ENCODE results near the gene ASAP2.

ASAP2 gene

DNA sequence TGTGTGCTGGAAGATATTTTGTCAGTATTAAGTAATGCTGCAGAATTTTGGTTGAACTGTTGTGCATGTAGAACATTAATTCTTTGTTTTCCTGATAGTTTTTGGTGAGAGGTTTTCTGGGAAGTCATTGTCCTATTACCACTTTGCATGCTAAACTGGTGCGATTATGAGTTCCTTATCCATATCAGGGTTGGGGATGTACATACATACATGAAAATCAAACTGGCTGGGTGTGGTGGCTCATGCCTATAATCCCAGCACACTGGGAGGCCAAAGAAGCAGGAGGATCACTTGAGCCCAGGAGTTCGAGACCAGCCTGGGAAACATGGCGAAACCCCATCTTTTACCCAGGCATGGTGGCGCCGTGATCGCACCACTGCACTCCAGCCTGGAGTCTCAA, 34.6 kb downstream of the ASAP2 start:
- no peak for DNase-seq (ENCODE audit: low read depth in 1 of 2, low spot score in 1 of 2)
- H3K4me3 ChIP-seq (replicated peaks; ENCODE audit: insufficient read depth, low read length): no peak overlapping the region
- H3K27ac ChIP-seq (replicated peaks): no peak overlapping the region
- no peaks in the 10 kb centered on the region for H3K27me3 ChIP-seq (ENCODE audit: insufficient read depth, poor library complexity, severe bottlenecking)
- TF ChIP-seq GABPA (IDR thresholded peaks at IDR 0.05; ENCODE audit: low read depth) (no peak), POLR2AphosphoS5 (IDR thresholded peaks at IDR 0.05; ENCODE audit: low read depth) (no peak), REST (IDR thresholded peaks at IDR 0.05; ENCODE audit: insufficient replicate concordance, low read depth) (no peak), SPI1 (IDR thresholded peaks at IDR 0.05; ENCODE audit: borderline replicate concordance, low read depth) (no peak)
- TF ChIP-seq, protein P1, sequence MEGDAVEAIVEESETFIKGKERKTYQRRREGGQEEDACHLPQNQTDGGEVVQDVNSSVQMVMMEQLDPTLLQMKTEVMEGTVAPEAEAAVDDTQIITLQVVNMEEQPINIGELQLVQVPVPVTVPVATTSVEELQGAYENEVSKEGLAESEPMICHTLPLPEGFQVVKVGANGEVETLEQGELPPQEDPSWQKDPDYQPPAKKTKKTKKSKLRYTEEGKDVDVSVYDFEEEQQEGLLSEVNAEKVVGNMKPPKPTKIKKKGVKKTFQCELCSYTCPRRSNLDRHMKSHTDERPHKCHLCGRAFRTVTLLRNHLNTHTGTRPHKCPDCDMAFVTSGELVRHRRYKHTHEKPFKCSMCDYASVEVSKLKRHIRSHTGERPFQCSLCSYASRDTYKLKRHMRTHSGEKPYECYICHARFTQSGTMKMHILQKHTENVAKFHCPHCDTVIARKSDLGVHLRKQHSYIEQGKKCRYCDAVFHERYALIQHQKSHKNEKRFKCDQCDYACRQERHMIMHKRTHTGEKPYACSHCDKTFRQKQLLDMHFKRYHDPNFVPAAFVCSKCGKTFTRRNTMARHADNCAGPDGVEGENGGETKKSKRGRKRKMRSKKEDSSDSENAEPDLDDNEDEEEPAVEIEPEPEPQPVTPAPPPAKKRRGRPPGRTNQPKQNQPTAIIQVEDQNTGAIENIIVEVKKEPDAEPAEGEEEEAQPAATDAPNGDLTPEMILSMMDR (IDR thresholded peaks at IDR 0.05; ENCODE audit: insufficient read depth, low read length): no peak

- Histone ChIP-seq H3K4me3 (replicated peaks; ENCODE audit: insufficient read depth, low read length) (no peak overlapping the region), H3K27me3 (ENCODE audit: insufficient read depth, poor library complexity, severe bottlenecking) (no peaks in the 10 kb centered on the region), H3K27ac (replicated peaks) (no peak overlapping the region)
- DNase-seq (ENCODE audit: low read depth in 1 of 2, low spot score in 1 of 2): no peak
- no peak for TF ChIP-seq REST (IDR thresholded peaks at IDR 0.05; ENCODE audit: insufficient replicate concordance, low read depth)
- no peak for TF ChIP-seq GABPA (IDR thresholded peaks at IDR 0.05; ENCODE audit: low read depth)
- no peak for TF ChIP-seq POLR2AphosphoS5 (IDR thresholded peaks at IDR 0.05; ENCODE audit: low read depth)
- TF ChIP-seq, protein P1 (IDR thresholded peaks at IDR 0.05; ENCODE audit: insufficient read depth, low read length): no peak
- TF ChIP-seq SPI1 (IDR thresholded peaks at IDR 0.05; ENCODE audit: borderline replicate concordance, low read depth): no peak
Measured at GRCh38 chr2:9243357-9243756, 36.7 kb downstream of the ASAP2 start.

DNA sequence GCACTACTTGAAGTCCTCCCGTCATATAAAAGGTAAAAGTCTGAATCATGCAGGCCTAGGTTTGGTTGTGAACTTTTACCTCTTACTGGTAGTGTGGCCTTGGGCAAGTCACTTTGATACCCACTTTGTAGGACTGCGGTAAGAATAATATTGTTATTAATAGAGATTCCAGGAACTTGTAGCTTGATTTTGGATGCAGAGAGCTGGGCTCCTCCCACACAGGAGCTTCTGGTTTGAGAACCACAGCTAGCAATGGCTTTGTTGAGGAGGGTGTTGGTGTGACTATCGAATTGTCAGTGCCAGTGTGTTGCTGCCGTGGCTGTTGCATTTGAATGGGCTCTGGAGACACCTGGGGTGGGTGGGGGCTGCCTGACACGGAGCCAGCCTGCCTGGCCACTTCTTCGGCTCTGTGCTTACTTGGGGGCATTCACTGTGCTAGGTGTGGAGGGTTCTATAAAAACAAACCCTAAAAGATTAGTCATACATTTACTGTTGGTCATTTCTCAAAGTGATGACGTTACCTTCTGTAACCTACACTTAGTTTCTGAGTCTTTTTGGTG, 38.5 kb downstream of the ASAP2 start:
- H3K27me3 ChIP-seq (ENCODE audit: insufficient read depth, poor library complexity, severe bottlenecking): peaks cover 8% of the 10 kb centered on the region
- TF ChIP-seq, protein P1 (IDR thresholded peaks at IDR 0.05; ENCODE audit: insufficient read depth, low read length): no peak
- TF ChIP-seq GABPA (IDR thresholded peaks at IDR 0.05; ENCODE audit: low read depth) (no peak), POLR2AphosphoS5 (IDR thresholded peaks at IDR 0.05; ENCODE audit: low read depth) (no peak), SPI1 (IDR thresholded peaks at IDR 0.05; ENCODE audit: borderline replicate concordance, low read depth) (no peak)
- DNase-seq (ENCODE audit: low read depth in 1 of 2, low spot score in 1 of 2): no peak
- H3K27ac ChIP-seq (replicated peaks): no peak overlapping the region
- no peak overlapping the region for H3K4me3 ChIP-seq (replicated peaks; ENCODE audit: insufficient read depth, low read length)

DNA sequence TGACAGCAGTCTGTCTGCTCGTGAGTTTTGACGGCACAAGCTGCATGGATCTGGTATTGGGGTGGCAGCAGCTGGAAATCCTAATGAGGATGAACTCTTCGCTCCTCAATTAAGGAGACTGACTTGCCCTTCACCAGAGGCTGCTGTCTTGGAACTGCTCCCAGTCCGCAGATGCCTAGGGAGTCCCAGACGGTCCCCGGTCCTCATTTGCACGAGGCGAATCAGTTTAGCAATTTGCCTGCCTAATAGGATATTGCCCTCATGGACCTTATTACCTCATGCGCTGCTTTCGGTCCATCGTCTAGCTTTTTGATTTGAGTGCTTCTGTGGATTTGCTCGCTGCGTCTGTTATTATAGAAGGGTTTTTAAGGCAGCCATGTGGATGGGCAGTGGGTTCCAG, 40.6 kb downstream of the ASAP2 start:
- DNase-seq (ENCODE audit: low read depth in 1 of 2, low spot score in 1 of 2): no peak
- Histone ChIP-seq H3K27me3 (ENCODE audit: insufficient read depth, poor library complexity, severe bottlenecking) (peaks cover 8% of the 10 kb centered on the region), H3K27ac (replicated peaks) (no peak overlapping the region), H3K4me3 (replicated peaks; ENCODE audit: insufficient read depth, low read length) (no peak overlapping the region)
- TF ChIP-seq GABPA (IDR thresholded peaks at IDR 0.05; ENCODE audit: low read depth) (no peak), POLR2AphosphoS5 (IDR thresholded peaks at IDR 0.05; ENCODE audit: low read depth) (no peak), SPI1 (IDR thresholded peaks at IDR 0.05; ENCODE audit: borderline replicate concordance, low read depth) (no peak), REST (IDR thresholded peaks at IDR 0.05; ENCODE audit: insufficient replicate concordance, low read depth) (no peak)
- TF ChIP-seq, protein P1 (IDR thresholded peaks at IDR 0.05; ENCODE audit: insufficient read depth, low read length): no peak
